Gastrocnemius medialis (tissue), 4 donors: Measurements from ENCODE around the gene TJP2. TPM values are rescaled to one million over a fixed set of nuclear protein-coding genes. Genes with fewer than 3 reads are reported as not detected.

ENCODE experiments used
- ATAC-seq, 2 donors: fragments of 150-250 bp; one replicate each; pipeline ENCODE4 v1.9.1; 2016
- DNase-seq, 2 donors: peaks; one replicate each; pipeline ENCODE4 v3.0.0-alpha.2; 2019
- H3K27ac ChIP-seq, 4 donors: fragments of 200-600 bp; sonication (generic); 1 replicate in 1 of 4; 2 replicates in 3 of 4; pipeline ENCODE4 v1.5.1; 2016 to 2018; ENCODE audit warnings: mild to moderate bottlenecking in 2 of 4, moderate library complexity in 1 of 4
- H3K27me3 ChIP-seq, 3 donors: fragments of 200-600 bp; sonication (generic) in 2 of 3; 1 replicate in 1 of 3; 2 replicates in 2 of 3; pipeline versions ENCODE4 v1.5.1 to v1.6.0; 2016 to 2019; ENCODE audit warnings: mild to moderate bottlenecking in 1 of 3, moderate library complexity in 1 of 3
- H3K36me3 ChIP-seq, 2 donors: fragments of 200-600 bp; sonication (generic) in 1 of 2; one replicate each; pipeline ENCODE4 v1.5.1; 2017 to 2018
- H3K4me1 ChIP-seq, 2 donors: fragments of 200-600 bp; sonication (generic) in 1 of 2; one replicate each; pipeline ENCODE4 v1.5.1; 2016 to 2017; ENCODE audit warnings: mild to moderate bottlenecking in 2 of 2
- H3K4me3 ChIP-seq, 4 donors: fragments of 200-600 bp; sonication (generic) in 3 of 4; 1 replicate in 1 of 4; 2 replicates in 3 of 4; pipeline ENCODE4 v1.5.1; 2016 to 2019; ENCODE audit warnings: mild to moderate bottlenecking in 2 of 4
- H3K9me3 ChIP-seq, 3 donors: fragments of 200-600 bp; sonication (generic) in 2 of 3; 1 replicate in 1 of 3; 2 replicates in 2 of 3; pipeline ENCODE4 v1.5.1; 2016 to 2019
- POLR2A ChIP-seq, 2 donors: fragments of 450-650 bp; IDR thresholded peaks; one replicate each; pipeline ENCODE4 v1.6.1; 2017; ENCODE audit warnings: antibody characterized with exemption in 2 of 2, mild to moderate bottlenecking in 2 of 2, moderate library complexity in 2 of 2
- in situ Hi-C, 4 donors: fragments of 200-750 bp; cut with MboI; loops; one replicate each; pipeline versions ENCODE4 v1.15.0 to v1.8.0; 2017; ENCODE audit warnings: low sequenced_read_pairs in 4 of 4
- intact Hi-C: fragments of 100-400 bp; cut with DNase I; formaldehyde crosslinking; loops from one replicate; pipeline ENCODE4 v1.15.1; 2023; ENCODE audit warnings: low total_unique reads
- total RNA-seq, 4 donors: library from RNA; depleted of rRNA; stranded (reverse); fragments of >200 nt; gene quantifications; one replicate each; pipeline versions ENCODE4 v1.1.0 to v1.2.3, GENCODE V29; 2016
- TF ChIP-seq, protein P1 (sequence below), 5 experiments: fragments of 450-650 bp in 3 of 5; fragments of 200-600 bp in 2 of 5; sonication (generic) in 2 of 5; IDR thresholded peaks in 4 of 5; conservative IDR thresholded peaks in 1 of 5; 1 replicate in 4 of 5; 2 replicates in 1 of 5; pipeline ENCODE4 v1.5.1; 2016 to 2019; ENCODE audit warnings: antibody characterized with exemption in 5 of 5, mild to moderate bottlenecking in 3 of 5, moderate library complexity in 3 of 5

TJP2 gene
- total RNA-seq, 4 donors from 2014 or later: 10.5 to 23.1 (median 17.6) TPM

DNA sequence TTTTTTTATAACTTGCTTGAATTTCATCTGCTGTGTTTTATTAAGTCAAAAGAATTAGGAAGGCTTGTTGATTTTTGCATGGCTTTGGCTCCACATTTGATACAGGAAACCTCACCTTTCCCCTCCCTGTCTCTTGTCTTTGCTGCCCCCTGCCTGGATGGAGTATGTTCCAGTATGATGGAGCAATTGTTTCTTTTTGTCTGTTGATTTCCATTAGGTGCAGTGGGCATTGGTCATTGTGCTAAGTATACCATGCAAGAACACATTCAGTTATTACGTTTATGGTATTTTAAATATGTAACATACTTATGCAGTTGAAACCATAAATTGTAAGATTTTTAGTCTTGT lies 19.6 kb downstream of the TJP2 start:
- Histone ChIP-seq H3K4me3 (no peak overlapping the region), H3K27me3 (no peaks in the 10 kb centered on the region), H3K36me3 (no peaks in the 10 kb centered on the region), H3K4me1 (peaks cover 3 to 18% of the 10 kb centered on the region in 2 donors), H3K27ac (no peak overlapping the region), H3K9me3 (no peaks in the 10 kb centered on the region)
- DNase-seq (no peak), ATAC-seq (no peak)
- in situ Hi-C loops: loop anchor here in 2 of 4 donors (5.0 to 10.0 kb wide), 2 partner anchors 136 to 139 kb away; no protein-coding TSS in a partner anchor
- intact Hi-C loops: loop anchor here (1.0 to 2.0 kb wide), 3 partner anchors 71 to 158 kb away; partner anchors contain the start of gene FXN
- TF ChIP-seq POLR2A (IDR thresholded peaks at IDR 0.05): no peak
- TF ChIP-seq, protein P1, sequence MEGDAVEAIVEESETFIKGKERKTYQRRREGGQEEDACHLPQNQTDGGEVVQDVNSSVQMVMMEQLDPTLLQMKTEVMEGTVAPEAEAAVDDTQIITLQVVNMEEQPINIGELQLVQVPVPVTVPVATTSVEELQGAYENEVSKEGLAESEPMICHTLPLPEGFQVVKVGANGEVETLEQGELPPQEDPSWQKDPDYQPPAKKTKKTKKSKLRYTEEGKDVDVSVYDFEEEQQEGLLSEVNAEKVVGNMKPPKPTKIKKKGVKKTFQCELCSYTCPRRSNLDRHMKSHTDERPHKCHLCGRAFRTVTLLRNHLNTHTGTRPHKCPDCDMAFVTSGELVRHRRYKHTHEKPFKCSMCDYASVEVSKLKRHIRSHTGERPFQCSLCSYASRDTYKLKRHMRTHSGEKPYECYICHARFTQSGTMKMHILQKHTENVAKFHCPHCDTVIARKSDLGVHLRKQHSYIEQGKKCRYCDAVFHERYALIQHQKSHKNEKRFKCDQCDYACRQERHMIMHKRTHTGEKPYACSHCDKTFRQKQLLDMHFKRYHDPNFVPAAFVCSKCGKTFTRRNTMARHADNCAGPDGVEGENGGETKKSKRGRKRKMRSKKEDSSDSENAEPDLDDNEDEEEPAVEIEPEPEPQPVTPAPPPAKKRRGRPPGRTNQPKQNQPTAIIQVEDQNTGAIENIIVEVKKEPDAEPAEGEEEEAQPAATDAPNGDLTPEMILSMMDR (IDR thresholded peaks at IDR 0.05 in 4 of 5, conservative IDR thresholded peaks at IDR 0.05 in 1 of 5): no peak

DNA sequence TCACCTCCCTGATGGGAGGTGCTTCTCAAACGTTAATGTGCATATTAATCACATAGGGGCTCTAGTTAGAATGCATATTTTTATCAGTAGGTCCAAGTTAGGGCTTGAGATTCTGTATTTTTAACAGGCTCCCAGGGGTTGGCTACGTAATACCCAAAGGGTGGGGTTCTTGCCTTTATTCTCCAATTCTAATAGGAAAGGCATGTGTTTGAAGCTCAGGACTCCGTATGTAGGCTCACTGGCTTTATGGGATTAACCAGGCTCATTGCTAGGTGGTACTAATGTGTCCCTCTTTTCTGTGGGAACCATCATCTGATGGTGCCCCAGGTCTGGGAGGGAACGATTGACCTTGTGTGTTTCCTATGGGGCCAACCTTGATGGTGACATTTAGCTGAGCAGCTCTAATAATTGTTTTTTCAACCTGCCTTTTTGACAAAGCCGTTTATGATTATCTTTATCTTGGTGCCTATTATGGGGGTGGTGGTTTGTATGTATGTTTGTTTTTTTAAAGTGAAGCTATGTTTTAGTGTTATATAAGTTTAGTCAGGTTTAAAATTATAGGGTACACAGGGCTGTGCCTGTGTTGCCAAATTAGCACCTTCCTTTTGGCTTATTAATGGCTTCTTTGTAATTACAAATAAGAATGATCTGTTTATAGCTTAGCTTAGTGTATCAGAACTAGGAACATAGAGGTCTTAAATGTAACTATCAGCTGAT lies 20.8 kb downstream of the TJP2 start:
- H3K27ac ChIP-seq: no peak overlapping the region
- intact Hi-C loops (no loop called here), in situ Hi-C loops (loop anchor here (5.0 to 10.0 kb wide), 2 partner anchors 138 to 140 kb away; no protein-coding TSS in a partner anchor)
- no peaks in the 10 kb centered on the region for H3K27me3 ChIP-seq
- no peak overlapping the region for H3K4me3 ChIP-seq
- ATAC-seq (no peak), DNase-seq (no peak)
- TF ChIP-seq POLR2A (IDR thresholded peaks at IDR 0.05): no peak
- TF ChIP-seq, protein P1 (IDR thresholded peaks at IDR 0.05 in 4 of 5, conservative IDR thresholded peaks at IDR 0.05 in 1 of 5): no peak
- H3K9me3 ChIP-seq: no peaks in the 10 kb centered on the region
- peaks cover 3 to 22% of the 10 kb centered on the region in 2 donors for H3K4me1 ChIP-seq
- H3K36me3 ChIP-seq: no peaks in the 10 kb centered on the region

DNA sequence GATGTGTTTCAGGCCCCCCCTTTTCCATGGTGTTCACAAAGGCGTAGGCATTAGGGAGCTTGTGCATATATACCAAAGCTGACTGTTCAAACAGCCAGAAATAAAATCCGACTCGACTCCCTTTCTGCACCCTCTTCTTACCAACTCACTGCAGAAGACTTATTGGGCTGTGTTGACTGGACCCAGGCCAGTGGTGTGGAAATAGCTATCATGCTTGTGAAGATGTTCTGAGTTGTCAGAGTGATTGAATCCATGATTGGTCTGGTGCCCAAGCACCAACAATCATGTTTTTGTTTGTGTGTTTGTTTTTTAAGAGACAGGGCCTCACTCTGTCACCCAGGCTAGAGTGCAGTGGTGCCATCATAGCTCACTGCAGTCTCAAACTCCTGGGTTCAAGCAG lies 21.6 kb downstream of the TJP2 start:
- intact Hi-C loops (no loop called here), in situ Hi-C loops (loop anchor here in 3 of 4 donors (5.0 to 10.0 kb wide), 2 partner anchors 138 to 141 kb away; no protein-coding TSS in a partner anchor)
- H3K4me3 ChIP-seq: no peak overlapping the region
- no peak overlapping the region for H3K27ac ChIP-seq
- H3K9me3 ChIP-seq: no peaks in the 10 kb centered on the region
- H3K27me3 ChIP-seq: no peaks in the 10 kb centered on the region
- TF ChIP-seq, protein P1 (IDR thresholded peaks at IDR 0.05 in 4 of 5, conservative IDR thresholded peaks at IDR 0.05 in 1 of 5): no peak
- no peak for TF ChIP-seq POLR2A (IDR thresholded peaks at IDR 0.05)
- no peaks in the 10 kb centered on the region for H3K36me3 ChIP-seq
- H3K4me1 ChIP-seq: peaks cover 3 to 22% of the 10 kb centered on the region in 2 donors
- no peak for ATAC-seq
- DNase-seq: no peak

DNA sequence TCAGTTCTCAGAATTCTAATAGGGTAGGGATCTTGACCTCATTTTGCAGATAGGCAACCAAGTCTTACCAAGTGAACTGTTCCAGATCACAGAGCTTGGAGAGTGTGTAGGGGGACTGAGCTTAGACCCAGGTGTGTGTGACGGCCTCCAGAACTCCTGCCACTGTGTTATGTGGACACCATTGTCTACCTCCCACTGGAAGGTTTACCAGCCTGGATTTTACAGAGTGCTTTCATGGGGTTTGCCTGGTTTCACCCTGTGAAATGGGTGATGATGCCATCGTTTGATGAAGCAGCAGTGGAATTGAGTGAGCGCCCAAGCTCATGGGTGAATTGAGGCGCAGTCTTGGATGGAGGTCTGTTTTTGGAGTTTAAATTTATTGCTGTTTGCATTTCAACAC lies 23.6 kb downstream of the TJP2 start:
- Histone ChIP-seq H3K36me3 (no peaks in the 10 kb centered on the region), H3K4me3 (no peak overlapping the region), H3K4me1 (peaks cover 3 to 15% of the 10 kb centered on the region in 2 donors), H3K9me3 (no peaks in the 10 kb centered on the region), H3K27ac (no peak overlapping the region), H3K27me3 (no peaks in the 10 kb centered on the region)
- in situ Hi-C loops (loop anchor here in 3 of 4 donors (5.0 to 10.0 kb wide), 2 partner anchors 140 to 143 kb away; no protein-coding TSS in a partner anchor), intact Hi-C loops (no loop called here)
- DNase-seq (no peak), ATAC-seq (no peak)
- TF ChIP-seq, protein P1 (IDR thresholded peaks at IDR 0.05 in 4 of 5, conservative IDR thresholded peaks at IDR 0.05 in 1 of 5): no peak
- no peak for TF ChIP-seq POLR2A (IDR thresholded peaks at IDR 0.05)
